ENCODE data around the gene RENBP. TPM values are rescaled to one million over a fixed set of nuclear protein-coding genes. Genes with fewer than 3 reads are reported as not detected.
A peak's percentile ranks its signal among the peaks of the same experiment; 100 is the strongest.

The RENBP gene
- total RNA-seq, 1 donor from 2014 or later = 18.9 TPM

- Mint-ChIP-seq H3K27ac (ENCODE audit: unreplicated experiment) (no peak overlapping the region), H3K4me1 (ENCODE audit: unreplicated experiment) (peaks cover 11% of the 10 kb centered on the region), H3K4me3 (ENCODE audit: unreplicated experiment) (peak overlapping the region; percentile 55), H3K27me3 (ENCODE audit: unreplicated experiment) (no peaks in the 10 kb centered on the region), H3K36me3 (ENCODE audit: unreplicated experiment) (peaks cover 5% of the 10 kb centered on the region), H3K9me3 (ENCODE audit: unreplicated experiment) (no peaks in the 10 kb centered on the region)
- TF ChIP-seq, protein P1, sequence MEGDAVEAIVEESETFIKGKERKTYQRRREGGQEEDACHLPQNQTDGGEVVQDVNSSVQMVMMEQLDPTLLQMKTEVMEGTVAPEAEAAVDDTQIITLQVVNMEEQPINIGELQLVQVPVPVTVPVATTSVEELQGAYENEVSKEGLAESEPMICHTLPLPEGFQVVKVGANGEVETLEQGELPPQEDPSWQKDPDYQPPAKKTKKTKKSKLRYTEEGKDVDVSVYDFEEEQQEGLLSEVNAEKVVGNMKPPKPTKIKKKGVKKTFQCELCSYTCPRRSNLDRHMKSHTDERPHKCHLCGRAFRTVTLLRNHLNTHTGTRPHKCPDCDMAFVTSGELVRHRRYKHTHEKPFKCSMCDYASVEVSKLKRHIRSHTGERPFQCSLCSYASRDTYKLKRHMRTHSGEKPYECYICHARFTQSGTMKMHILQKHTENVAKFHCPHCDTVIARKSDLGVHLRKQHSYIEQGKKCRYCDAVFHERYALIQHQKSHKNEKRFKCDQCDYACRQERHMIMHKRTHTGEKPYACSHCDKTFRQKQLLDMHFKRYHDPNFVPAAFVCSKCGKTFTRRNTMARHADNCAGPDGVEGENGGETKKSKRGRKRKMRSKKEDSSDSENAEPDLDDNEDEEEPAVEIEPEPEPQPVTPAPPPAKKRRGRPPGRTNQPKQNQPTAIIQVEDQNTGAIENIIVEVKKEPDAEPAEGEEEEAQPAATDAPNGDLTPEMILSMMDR (IDR thresholded peaks at IDR 0.05) = no peak
- DNase-seq (ENCODE audit: extremely low spot score, unreplicated experiment) = no peak
These were observed 9.1 kb downstream of the RENBP start for GRCh38 chrX:153935326-153935851.

GRCh38 chrX:153934762-153935325 lies 9.6 kb downstream of the RENBP start, which contains the start of gene NAA10:
NAA10 (minus strand) TSS chrX:153935037; CDS start chrX:153934904, 133 bp downstream.
- H3K4me3 Mint-ChIP-seq (ENCODE audit: unreplicated experiment) = peak within 1 kb of the TSS; percentile 81
- peaks cover 11% of the 10 kb centered on the region for H3K4me1 Mint-ChIP-seq (ENCODE audit: unreplicated experiment)
- peaks cover 5% of the 10 kb centered on the region for H3K36me3 Mint-ChIP-seq (ENCODE audit: unreplicated experiment)
- H3K27me3 Mint-ChIP-seq (ENCODE audit: unreplicated experiment) = no peaks in the 10 kb centered on the region
- no peaks in the 10 kb centered on the region for H3K9me3 Mint-ChIP-seq (ENCODE audit: unreplicated experiment)
- no peak within 1 kb of the TSS for H3K27ac Mint-ChIP-seq (ENCODE audit: unreplicated experiment)
- TF ChIP-seq, protein P1 (IDR thresholded peaks at IDR 0.05) = no peak
- peak; percentile 90 for DNase-seq (ENCODE audit: extremely low spot score, unreplicated experiment)

DNA sequence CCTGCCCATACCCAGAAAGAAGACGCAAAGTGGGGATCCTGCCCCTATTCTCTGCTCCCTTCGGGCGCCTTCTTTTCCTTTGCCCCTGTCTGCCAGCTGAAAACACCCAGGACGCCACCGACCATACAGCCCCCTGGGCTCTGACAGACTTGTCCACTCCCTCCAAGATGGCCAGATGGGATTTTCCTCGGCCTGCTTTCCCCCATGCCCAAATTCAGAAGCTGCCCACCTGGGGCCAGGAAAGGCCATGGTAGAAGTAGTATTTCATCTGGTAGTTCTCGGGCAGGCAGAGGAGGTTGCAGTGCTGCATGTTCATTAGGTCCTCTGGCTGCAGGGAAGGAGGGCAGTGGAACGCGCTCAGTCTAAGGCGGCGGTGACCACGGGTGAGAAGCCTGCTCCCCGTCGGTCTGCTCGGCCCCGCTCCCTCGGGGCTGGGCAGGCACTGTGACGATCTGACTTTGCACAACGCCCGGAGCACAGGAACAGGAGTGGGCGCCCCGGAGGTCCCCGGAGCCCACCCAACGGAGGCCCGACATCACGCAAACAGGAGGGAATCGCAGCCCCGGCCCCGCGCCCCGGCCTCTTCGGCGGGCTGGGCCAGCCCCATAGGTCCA lies 10.2 kb downstream of the RENBP start:
- peaks cover 5% of the 10 kb centered on the region for H3K36me3 Mint-ChIP-seq (ENCODE audit: unreplicated experiment)
- H3K27me3 Mint-ChIP-seq (ENCODE audit: unreplicated experiment) = no peaks in the 10 kb centered on the region
- TF ChIP-seq, protein P1 (IDR thresholded peaks at IDR 0.05) = no peak
- no peak for DNase-seq (ENCODE audit: extremely low spot score, unreplicated experiment)
- no peak overlapping the region for H3K27ac Mint-ChIP-seq (ENCODE audit: unreplicated experiment)
- no peaks in the 10 kb centered on the region for H3K9me3 Mint-ChIP-seq (ENCODE audit: unreplicated experiment)
- peaks cover 8% of the 10 kb centered on the region for H3K4me1 Mint-ChIP-seq (ENCODE audit: unreplicated experiment)
- peak overlapping the region; percentile 81 for H3K4me3 Mint-ChIP-seq (ENCODE audit: unreplicated experiment)

DNA sequence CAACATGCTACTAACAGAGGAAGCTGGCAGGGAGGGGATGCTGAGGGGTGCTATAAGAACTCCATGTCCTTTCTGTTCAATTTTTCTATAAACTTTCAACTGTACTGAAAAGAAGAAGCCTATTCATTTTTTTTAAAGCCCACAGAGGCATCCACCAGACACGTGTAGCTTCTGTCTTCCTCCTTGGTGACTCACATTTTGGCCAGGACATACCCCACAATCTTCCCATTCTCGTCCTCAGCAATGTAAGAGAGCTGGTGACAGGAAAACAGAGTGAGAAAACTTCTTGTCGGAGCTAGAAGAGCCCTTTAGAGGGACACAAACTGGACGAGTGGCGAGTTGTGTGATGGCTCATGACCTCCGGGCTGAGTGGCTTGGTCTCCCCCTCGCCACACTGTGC lies 10.7 kb downstream of the RENBP start:
- TF ChIP-seq, protein P1 (IDR thresholded peaks at IDR 0.05) = no peak
- DNase-seq (ENCODE audit: extremely low spot score, unreplicated experiment) = no peak
- H3K36me3 Mint-ChIP-seq (ENCODE audit: unreplicated experiment) = peaks cover 5% of the 10 kb centered on the region
- peaks cover 8% of the 10 kb centered on the region for H3K4me1 Mint-ChIP-seq (ENCODE audit: unreplicated experiment)
- no peaks in the 10 kb centered on the region for H3K9me3 Mint-ChIP-seq (ENCODE audit: unreplicated experiment)
- H3K4me3 Mint-ChIP-seq (ENCODE audit: unreplicated experiment) = peak overlapping the region; percentile 81
- no peak overlapping the region for H3K27ac Mint-ChIP-seq (ENCODE audit: unreplicated experiment)
- H3K27me3 Mint-ChIP-seq (ENCODE audit: unreplicated experiment) = no peaks in the 10 kb centered on the region

DNA sequence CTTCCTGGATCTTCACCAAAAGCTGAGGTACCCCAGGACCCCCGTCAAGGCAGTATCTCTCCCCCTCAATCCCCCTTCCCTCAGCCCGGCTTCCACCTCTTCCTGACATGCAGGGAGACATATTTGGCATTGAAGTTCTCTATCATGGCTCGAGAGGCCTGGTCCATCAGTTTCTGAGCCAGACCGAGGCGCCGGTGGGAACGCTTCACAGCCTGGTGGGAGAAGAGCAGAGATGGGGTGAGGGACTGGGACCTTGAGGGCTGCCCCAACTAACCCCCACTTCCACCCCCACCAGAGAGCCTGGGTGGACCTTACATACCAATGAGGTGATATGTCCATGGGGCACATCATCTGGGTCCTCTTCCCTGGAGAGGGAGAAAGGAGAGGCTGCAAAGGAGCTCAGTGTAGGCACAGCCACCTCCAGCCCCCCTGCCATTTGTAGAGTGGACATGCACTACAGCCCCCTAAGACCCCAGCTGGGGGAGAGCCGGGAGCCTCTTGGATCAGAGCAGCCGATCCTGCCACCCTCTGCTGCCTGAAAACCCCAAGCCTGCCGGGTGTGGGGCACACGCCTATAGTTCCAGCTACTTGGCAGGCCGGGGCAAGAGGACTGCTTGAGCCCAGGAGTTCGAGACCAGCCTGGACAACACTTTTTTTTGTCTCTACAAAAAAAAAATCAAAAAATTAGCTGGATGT lies 12.1 kb downstream of the RENBP start:
- no peak overlapping the region for H3K4me3 Mint-ChIP-seq (ENCODE audit: unreplicated experiment)

More for the DNA sequence above, 12.1 kb downstream of the RENBP start:
- TF ChIP-seq, protein P1 (IDR thresholded peaks at IDR 0.05) = no peak
- H3K36me3 Mint-ChIP-seq (ENCODE audit: unreplicated experiment) = peaks cover 5% of the 10 kb centered on the region
- no peaks in the 10 kb centered on the region for H3K9me3 Mint-ChIP-seq (ENCODE audit: unreplicated experiment)
- H3K4me1 Mint-ChIP-seq (ENCODE audit: unreplicated experiment) = peaks cover 14% of the 10 kb centered on the region
- H3K27me3 Mint-ChIP-seq (ENCODE audit: unreplicated experiment) = no peaks in the 10 kb centered on the region
- DNase-seq (ENCODE audit: extremely low spot score, unreplicated experiment) = no peak
- H3K27ac Mint-ChIP-seq (ENCODE audit: unreplicated experiment) = no peak overlapping the region

Measured in osteocyte (in vitro differentiated cells).